Brain pericyte (primary cell): ENCODE results near the gene ALDH8A1.

Source experiments
- DNase-seq: peaks from one replicate; pipeline ENCODE4 v3.0.0-alpha.2; 2012; ENCODE audit warnings: low read depth, low spot score

ALDH8A1 gene

DNA sequence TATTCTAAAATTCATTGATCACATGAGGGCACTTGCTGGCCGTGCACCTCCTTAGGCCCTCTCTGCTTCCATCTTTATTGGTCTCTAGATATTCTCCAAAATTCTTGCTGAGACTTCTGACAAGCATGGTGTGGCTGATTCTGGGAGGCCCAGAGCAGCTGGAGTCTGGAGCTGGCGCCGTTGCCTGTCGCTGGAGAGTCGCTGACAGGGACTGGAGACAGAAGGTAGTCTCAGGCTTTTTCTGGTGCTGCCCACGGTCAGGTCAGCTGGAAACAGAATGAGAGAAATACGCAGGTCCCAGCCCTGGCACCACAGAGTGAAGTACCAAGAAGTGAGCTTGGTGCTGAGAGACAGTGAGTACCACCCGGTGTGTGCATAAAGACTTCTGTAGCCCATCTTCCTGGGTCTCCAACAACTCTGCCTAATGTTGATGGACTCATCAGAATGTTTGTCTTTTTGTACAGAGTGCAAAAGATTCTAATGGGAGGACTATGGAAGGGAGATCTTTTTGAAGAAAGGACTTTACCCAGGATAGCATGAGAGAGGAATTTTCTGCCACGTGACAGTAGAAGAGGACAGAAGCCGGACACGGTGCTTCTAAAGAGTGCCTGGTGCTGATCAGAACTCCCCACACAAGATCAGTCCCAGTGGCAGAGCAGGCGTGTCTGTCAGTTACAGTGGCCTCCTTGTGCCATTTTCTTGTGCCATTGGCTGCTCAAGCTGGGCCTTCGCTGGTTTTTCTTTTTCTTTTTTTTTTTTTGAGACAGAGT lies 1.8 kb upstream of the ALDH8A1 start:
- DNase-seq, result no peak

DNA sequence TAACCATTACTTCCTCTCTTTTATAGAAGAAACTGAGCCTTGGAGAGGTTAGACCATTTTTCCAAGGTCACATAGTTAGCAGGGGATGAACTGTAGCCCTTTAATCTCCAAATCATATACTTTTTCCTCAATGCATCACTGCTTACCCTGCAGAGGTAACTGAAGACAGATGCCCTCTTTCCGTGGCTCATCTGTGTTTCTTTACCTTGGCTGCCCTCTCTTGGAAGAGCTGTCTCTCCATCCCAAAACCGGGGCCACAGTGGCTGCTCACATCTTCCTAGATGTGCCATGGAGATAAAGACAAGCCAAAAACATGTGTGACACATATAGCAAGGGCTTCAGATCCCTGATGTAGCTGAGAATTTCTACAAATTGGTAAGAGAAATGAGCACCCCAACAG lies 581 bp upstream of the ALDH8A1 start:
- no peak for DNase-seq

DNA sequence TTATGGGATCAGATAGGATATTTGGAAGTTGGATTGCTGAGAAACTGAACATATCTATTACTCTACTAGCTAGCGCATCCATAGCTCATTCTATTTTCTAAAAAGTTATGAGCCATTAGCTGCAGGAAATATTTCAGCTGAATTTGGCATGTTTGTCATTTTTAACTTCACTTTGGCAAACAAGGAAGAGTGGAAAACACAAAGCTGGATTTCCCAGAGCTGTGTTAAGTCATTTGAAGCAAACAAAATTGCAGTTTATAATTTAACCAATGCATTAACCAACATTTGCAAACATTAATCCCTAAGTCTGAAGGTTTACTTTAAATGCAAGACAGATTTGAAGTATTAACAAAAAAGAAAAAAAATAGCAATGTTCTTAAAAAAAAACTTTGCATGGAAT lies 1.2 kb downstream of the ALDH8A1 start:
- no peak for DNase-seq

DNA sequence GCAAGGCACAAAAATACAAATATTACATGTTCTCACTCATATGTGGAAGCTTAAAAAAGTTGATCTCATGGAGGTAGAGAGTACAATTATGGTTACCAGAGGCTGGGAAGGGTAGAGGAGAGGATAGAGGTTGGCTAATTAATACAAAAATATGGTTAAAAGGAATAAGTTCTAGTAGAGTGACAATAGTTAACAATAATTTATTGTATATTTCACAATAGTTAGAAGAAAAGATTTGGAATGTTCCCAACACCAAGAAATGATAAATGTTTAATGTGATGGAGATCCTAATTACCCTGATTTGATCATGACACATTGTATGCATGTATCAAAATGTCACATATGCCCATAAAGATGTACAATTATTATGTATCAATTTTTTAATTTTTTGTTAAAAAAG lies 1.8 kb downstream of the ALDH8A1 start:
- no peak for DNase-seq

DNA sequence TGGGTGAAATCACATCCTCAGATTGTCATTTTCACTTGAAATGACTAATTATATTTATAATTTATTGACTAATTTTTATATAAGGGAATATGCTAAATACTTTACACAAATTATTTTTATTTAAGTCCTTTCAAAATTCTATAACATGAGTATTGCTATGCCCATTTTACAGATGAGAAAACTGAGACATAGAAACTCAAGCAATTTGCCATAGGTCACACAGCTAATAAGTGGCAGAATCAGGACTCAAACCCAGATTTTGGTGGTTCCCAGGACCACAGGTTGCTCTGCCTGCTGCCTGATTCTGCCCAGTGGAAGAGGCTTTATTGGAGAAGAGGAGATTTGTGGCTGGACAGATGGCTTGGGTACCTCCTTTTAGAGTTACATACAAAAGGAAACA lies 4.9 kb downstream of the ALDH8A1 start:
- DNase-seq, result no peak

DNA sequence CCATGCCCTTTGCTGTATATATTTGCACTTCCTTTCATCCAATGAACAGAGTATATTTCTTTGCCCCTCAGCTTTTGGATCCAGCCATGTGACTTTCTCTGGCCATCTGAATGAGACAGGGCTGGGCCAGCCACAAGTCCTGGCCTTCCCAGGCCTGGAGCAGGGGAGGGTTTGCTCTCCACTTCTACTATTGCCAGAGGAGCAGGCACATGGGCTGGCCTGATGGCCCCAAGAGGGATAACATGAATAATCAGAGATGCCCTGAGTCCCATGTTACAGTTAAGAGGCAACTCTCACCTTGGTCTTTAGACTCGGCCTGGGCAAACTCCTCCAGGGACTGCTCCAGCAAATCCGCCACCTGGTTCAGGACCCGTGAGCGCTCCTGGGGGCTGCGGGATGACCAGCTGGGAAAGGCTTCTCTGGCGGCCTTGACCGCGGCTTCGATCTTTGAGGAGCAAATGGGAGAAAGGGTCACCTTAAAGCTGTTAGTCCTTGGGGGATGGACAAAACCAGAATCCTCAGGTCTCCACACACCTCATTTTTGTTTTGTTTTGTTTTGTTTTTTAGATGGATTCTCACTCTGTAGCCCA lies 6.3 kb downstream of the ALDH8A1 start:
- no peak for DNase-seq

DNA sequence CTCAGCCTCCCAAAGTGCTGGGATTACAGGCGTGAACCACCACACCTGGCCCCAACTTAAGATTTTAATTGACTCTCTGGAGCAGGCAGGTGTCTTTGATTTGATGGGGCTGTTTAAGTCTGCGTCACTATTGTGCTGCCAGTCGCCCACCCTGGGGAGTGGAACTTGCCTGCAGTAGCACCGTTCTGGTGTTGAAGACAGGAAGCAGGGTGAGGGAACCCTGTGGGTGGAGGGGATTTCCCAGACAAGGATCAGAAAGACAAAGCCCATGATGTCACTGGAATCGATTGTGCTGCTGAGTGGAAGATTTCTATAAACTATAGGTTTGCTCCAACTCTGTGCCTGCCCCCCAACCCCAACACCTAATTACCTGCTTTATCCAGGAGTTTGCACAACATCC lies 11.0 kb downstream of the ALDH8A1 start:
- DNase-seq, result no peak

DNA sequence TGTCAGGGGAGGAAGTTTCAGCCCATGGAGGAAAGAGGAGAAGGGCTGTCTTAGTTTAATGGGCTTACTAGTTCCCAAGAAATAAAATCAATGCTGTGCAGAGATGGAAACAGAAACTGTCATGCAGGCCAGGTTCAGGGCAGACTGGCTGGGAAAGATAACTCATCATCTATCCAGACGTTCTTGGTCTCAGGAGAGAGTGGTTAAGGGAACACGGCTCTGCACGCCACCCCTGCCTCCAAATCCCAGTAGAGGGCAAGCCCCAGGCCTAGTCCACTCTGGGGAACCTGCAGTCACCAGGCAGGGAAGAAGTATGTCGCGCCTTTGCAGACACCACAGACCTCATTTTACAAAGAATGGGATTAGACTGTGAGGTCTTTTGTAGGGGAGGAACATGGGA lies 12.5 kb downstream of the ALDH8A1 start:
- no peak for DNase-seq

DNA sequence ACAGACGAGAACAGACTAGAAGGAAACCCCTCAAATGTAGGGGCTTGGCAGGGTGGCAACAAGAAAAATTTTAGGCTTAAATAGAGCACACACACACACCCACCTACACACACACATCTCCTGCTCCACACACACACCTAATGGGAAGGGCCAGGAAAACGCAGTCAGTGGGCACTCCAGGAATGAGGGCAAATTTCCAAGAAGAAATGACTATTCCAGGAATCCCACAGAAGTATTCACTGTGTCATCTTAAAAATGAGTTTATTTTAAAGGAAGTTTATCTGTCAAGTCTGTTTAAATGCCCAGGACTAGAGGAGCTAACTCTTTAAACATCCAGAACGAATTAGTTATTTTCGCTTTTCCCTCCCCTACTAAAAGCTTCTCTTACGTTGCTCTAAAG lies 13.0 kb downstream of the ALDH8A1 start:
- DNase-seq, result no peak

DNA sequence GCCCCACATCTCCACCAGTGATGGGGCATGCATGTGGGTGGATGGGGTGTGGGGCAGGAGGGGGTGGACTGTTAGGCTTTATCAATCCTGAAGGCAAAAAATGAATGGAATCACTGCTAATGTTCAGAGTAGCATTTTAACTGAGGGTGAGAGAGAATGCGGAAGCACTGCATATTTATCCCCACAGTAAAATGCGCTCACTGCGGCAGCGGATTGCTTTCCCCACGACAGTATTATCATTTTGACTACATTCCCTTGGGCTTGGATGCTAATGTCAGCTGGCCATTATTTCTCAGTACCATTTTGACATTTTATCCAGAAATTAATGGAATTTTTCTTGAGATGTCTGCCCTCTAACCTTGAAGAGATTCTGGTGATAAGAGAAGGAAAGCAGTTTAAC lies 13.4 kb downstream of the ALDH8A1 start:
- no peak for DNase-seq

DNA sequence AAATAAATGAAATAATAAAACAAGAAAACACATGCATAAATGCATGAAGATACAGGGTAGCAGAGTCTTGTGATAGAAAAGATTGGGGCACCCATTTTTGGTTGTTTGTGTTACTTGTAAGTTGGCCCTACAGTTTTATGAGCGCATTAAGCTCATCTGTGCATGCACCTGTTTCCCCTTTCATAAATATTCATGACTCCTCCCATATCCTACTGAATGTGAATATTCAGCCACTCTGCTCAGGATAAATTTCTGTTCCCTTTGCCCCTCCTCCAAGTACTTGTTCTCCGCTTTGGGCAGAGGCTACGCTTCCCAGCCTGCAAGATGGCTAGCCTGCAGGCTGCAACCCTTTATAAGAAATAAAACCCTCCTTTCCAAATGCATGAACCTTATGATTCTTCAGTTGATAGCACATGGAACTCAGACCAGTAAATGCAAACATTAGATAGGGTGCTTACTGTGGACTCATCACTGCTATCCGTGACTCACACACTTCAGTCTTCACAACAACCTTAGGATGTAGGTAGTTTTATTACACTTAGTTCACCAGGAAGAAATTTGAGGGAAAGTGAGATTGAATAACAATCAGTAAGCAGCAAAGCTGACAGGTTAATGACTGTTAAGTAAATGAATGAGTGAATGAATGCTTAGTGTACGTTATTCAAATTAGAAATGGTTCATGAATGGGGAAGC lies 15.0 kb downstream of the ALDH8A1 start:
- no peak for DNase-seq

DNA sequence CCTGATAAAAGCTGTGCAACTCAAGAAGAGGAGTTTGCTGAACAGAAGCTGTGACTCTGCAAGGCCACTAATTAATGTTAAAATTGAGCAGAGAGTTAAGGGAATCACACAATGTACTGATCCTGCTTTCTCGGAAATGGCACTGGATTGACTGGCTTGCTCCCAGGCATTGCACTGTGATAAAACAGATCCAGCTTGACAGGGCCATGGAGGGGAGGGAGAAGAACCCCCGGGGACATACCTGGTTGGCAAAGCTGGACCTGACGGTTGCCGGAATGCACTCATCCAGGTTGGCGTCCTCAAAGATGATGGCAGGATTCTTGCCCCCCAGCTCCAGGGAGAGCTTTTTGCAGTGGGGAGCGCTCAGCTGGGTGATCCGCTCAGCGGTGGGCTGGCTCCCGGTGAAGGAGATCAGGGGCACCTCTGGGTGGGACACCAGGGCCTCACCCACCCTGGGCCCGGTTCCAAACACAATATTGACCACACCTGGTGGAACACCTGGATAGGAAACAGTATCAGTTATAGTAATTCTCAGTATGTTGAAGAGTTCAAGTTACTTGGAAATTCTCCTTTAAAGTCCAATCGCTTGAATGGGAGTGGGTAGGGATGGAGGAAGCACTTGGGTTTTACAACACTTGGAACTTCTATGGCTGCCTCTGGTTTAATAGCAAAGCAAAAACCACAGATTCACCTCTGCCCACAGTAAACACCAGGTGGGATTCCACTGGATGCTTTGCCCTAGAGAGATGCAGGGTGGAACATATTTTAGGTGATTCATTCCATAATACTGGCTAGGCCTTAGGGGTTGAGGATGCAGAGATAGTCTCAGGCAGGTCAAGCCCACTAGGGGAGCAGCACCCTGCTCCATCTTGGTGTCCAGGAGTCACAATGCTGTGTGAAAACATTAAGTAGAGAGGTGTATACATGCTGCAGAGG lies 17.1 kb downstream of the ALDH8A1 start:
- DNase-seq, result no peak

DNA sequence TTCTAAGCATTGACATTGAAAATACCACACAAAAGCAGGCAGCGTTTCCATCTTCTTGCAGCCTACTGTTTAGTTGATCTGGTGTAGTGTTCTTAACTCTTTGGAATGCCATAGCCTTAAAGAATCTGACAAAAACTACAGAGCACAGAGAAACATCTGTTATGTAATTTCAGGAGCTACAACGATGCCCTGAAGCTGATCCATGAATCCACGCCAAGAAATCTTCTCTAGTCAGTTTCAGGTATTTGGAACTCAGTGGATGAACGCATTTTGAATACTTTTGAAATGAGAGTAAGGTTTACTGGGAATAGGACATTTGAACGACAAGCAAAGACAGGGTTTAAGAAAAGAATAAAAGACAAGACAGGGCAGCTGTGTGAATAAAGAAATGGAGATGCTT lies 17.8 kb downstream of the ALDH8A1 start:
- no peak for DNase-seq

DNA sequence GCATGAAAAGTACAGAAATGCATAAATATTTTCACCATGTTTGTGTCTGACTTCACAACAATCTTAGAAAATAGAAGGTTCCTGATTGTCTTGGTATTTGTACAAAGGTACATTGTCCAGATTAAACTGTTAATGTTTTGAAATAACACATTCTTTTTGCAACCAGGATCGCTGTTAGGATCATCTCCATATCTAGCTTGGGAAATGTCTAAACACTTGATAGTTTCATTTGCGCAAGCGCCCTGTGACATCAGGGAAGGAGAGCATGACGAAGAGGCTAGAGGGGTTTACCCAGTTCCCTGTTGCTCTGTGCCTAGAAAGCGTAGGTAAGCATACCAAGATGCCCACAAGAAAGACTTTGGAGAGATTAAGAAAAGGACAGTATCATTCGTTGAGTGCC lies 19.4 kb downstream of the ALDH8A1 start:
- no peak for DNase-seq

DNA sequence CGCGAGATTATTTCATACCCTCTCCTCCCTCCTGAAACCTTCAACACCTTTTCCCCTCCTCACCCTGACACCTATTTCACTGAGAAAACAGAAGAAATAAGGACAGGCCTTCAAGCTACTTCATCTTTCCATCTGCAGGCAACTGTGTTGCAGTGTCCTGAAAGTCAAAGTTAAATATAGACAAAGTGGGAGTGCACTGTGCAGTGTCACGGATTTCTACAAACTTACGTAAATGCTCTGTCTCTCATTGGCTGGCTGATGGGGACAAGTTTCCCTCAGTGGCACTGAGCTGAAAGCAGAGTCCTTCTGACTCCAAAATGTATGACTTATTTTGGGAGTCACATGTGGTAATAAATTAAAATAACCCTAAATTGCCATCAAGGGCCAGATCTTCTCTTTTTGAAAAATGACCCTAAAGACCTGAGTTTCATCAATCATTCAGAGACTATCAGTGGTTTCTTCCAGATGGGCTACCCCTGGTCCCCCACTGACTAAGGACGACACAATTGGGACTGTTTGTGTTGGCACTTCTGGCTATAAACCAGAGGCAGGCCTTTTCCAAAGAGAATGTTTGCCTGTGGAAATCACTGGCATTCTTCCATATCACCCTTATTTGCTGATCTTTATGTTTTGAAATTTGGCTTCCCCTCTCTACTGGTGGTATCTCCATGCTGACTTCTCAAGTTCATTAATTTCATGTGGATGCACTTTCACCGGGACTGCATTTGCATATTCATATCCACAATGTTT lies 21.6 kb downstream of the ALDH8A1 start:
- DNase-seq, result no peak

DNA sequence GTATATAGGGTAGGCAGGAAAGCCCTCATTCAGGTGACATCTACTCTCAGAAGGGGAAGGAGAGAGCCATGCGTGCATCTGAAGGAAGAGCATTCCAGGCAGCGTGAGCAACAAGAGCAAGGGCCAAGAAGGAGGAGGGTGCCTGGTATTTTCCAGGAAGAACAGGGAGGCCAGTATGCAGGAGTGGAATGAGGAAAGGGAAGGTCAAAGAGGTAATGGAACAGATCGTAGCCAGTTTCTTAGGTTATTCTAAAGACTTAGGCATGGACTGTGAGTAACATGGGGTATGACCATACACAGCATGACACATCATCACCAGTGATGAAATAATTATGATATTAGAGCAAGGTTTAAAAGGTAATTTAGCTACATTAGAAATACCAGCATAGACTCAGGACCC lies 24.1 kb downstream of the ALDH8A1 start:
- DNase-seq, result no peak

DNA sequence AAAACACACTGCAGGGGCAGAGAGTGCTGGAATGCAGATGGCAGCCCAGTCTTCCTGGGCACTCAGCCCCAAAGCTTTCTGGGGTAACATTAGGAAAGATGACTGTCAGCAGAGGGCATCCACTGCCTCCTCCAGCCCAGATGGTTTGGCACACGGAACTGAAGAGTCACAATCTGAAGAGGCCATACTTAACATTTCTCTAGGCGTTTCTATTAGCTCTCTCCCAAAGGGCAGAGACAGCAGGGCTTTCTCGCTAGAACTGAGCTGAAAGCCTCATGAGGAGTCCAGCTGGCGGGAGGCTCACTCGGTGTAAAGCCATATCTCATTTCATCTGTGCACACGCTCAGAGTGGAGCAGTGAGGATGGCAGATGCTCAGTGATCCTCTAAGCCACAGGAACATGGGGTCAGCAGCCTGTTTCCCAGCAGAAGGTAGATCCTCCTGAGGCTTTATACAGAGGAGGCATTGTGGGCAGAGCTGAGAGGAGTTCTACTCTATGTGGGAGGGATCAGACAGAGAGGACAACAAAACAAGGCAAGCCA lies 28.1 kb downstream of the ALDH8A1 start:
- DNase-seq, result no peak

DNA sequence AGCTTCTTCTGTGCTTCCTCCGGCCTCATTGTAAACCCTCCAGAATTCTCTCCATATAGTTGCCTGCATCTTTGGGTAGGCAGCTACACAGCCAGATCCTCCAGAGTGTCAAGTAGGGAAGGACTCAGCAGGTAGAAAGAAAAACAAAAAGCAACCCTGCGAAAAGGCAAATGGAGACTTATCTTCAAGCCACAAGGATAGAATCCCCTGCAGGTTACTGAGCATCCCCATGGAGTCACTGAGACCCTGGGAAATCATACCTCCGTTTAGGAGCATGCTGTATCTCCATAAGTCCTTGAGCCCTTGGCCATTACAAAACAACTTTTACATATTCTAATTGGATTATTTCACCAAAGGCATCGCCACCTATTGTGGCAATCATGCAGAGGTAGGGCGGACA lies 28.6 kb downstream of the ALDH8A1 start:
- DNase-seq, result no peak

DNA sequence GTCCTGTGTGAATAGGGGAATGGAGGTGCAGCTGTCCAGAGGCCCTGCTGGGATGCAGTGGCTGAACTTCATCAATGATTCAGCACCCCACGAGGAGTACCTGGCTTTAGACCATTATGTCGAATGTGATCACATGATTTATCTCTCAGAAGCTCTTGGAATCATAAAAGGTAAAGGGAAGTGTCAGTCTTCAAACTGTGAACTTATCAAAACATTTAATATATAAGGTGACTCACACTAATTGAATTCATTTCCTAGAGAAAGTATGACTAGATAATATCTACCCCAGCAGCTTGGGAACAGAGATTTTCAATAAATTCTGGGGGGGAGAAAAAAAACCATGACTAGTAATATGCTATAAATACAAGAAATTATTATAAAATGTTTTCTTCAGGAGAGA lies 29.5 kb downstream of the ALDH8A1 start:
- DNase-seq, result no peak

DNA sequence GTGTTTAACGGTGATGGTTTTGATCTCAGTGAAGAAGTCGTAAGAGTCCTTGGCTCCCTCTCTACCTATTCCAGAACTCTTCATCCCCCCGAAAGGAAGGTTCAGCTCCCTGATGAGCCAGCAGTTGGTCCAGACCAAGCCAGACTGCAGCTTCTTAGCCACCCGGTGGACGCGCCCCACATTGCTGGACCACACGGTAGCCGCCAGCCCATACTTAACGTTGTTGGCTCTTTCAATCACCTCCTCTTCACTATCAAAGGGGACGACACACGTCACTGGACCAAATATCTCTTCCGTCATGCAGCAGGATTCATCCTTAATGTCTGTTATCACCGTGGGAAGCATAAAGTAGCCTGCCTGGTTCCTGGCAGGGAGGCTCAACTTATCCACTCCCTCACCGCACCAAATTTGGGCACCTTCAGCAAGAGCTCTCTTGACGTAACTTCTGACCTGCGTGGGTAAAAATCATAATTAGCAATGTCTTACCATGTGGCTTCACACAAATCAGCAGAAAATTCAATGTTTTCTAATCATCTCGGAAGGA lies 31.4 kb downstream of the ALDH8A1 start:
- no peak for DNase-seq

DNA sequence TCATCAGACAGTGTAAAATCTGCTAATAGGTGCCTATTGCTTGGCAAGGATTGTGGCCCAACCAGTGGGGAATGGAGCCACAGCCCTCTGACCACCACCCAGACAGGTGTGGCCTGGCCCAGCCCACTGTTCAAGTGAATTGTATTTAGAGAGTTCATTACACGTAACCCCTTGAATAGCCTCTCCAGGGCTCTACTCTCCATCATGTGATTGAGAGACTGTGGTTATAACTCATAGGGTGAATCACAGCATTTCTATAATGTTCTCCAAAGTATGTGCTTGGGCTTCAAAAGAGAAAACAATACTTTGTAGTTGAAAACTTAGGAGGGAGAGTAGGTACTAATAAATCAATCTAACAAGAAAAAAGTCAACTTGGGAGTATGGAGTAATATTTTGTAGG lies 38.4 kb downstream of the ALDH8A1 start:
- DNase-seq, result no peak
